NCI-H1694 (cell line): ENCODE results near the gene TRPM2.
"Not testable (repeated sequence)": the region's sequence is repeated elsewhere in the genome, so short reads cannot be mapped to it uniquely, and the experiment has no call there.

Experiments
- DNase-seq: peaks from one replicate; lab custom pipeline; 2025; lab: John Stamatoyannopoulos, UW

Gene TRPM2

GRCh38 chr21:44415073-44416025 is 61.9 kb downstream of the TRPM2 start:
- no peak for DNase-seq

GRCh38 chr21:44416193-44416592 is 62.8 kb downstream of the TRPM2 start:
- DNase-seq = no peak

GRCh38 chr21:44417621-44418107 is 64.2 kb downstream of the TRPM2 start:
- DNase-seq = not testable (repeated sequence)

GRCh38 chr21:44418108-44418875 is 64.9 kb downstream of the TRPM2 start:
- no peak for DNase-seq

- DNase-seq = no peak
Measured at GRCh38 chr21:44418876-44419230, 65.4 kb downstream of the TRPM2 start.

DNA sequence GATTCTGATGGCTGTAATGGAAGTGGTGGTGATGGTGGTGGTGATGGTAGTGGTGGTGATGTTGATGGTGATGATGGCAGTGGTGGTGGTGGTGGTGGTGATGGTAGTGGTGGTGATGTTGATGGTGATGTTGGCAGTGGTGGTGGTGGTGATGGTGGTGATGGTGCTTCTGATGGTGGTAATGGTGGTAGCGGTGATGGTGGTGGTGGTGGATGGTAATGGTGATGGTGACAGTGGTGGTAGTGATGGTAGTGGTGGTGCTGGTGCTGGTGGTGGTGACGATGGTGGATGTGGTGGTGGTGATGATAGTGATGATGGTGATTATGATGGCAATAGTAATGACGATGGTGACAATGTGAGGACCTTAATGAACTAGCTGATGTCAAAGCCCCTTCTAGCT is 66.3 kb downstream of the TRPM2 start:
- no peak for DNase-seq

- DNase-seq = no peak
Measured at GRCh38 chr21:44420416-44421205, 67.2 kb downstream of the TRPM2 start.

DNA sequence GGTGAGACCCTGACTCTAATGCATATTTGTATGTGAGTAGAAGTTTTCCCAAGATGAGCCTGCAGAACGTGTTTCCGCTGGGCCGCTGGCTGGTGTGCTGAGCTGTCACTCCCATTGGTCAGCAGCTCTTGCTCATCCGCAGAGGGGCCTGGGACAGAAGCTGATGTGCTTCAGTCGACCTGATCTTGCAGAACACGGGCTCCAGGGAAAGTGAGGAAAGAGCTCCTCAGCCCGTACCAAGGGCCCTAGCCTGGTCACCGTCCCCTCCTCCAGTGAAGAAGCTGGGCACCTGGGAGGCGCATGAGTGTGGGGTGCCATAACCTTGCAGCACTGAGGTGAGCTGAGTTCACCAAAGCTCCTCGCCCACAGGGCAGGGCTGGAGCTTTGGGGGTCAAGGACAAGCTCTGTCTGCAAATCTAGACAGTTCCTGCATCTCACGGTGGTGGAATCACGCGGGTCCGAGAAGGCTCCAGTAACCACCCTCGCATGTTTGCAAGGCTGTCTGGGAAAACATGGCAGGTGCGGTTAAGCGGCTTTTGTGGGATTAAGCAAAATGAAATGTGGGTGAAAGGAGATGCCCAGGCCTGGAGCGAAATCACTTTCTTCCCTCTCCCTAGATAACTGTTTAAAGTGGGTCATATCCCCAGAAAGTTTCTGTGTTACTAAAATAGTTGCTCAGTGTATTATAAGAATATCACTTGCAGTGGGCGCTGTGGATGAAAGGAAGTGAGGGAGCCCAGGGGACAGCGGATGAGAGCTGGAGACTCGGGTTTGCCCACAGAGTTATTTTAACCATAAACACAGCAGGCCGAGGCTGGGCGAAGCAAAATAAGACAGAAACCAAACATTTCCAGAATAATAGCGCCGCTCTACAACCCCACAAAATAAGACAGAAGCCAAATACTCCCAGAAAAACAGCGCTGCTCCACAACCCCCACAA is 68.8 kb downstream of the TRPM2 start:
- no peak for DNase-seq

DNA sequence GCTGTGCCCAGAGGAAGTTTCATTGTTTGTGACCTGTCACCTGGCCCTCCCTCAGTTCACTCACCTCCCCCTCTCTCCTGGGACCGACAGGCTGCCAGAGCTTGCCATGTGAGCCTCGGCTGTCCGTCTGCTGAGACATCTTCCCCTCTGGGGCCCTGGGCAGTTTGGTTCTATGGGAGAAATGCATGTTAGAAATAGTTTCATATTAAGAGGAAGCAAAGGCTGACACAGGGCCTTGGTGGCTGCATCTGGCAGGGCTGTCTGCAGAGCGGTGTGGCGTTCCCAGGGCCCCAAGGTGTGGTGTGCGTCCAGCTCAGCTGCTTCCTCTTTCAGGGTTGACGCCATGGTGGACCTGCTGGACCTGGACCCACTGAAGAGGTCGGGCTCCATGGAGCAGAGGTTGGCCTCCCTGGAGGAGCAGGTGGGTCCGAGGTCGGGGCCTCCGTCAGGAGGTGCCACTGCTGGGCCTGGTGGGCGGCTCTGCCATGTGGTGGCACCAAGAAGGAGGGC is 69.9 kb downstream of the TRPM2 start:
- no peak for DNase-seq

DNA sequence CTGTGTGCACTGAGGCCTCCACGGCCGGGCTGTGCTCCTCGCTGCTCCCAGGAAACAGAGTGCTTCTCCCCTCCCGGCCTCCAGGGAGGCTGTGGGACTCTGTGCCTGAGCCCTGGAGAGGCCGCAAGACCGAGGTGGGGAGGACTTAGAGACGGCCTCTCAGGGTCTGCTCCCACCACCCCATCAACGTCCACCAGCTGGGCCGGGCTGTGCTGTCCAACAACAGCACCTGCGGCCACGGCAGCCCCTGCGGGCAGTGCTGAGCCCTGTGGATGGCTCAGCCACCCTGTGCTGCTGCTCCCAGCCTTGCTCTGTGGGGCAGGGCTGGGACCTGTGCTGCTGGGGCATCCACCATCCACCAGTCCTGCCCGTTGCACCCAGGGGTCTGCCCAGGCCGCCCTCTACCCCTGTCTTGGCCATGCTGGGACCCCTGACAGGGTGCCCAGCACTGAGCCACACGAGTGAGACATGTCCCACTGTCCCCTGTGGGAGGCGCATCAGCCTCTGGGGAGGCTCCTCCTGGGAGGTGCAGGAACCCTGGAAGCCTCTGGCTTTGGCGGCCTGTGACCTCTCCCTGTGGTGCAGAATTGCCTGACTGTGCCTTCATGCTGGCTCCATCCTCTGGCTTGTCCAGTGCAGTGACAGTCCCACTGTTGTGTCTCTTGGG is 70.7 kb downstream of the TRPM2 start:
- DNase-seq = no peak

- no peak for DNase-seq
Measured at GRCh38 chr21:44424608-44425306, 71.3 kb downstream of the TRPM2 start.

- DNase-seq = no peak
Measured at GRCh38 chr21:44425307-44425894, 72.0 kb downstream of the TRPM2 start.

- no peak for DNase-seq
Measured at GRCh38 chr21:44425895-44426662, 72.7 kb downstream of the TRPM2 start.

GRCh38 chr21:44426663-44427191 is 73.3 kb downstream of the TRPM2 start:
- no peak for DNase-seq

DNA sequence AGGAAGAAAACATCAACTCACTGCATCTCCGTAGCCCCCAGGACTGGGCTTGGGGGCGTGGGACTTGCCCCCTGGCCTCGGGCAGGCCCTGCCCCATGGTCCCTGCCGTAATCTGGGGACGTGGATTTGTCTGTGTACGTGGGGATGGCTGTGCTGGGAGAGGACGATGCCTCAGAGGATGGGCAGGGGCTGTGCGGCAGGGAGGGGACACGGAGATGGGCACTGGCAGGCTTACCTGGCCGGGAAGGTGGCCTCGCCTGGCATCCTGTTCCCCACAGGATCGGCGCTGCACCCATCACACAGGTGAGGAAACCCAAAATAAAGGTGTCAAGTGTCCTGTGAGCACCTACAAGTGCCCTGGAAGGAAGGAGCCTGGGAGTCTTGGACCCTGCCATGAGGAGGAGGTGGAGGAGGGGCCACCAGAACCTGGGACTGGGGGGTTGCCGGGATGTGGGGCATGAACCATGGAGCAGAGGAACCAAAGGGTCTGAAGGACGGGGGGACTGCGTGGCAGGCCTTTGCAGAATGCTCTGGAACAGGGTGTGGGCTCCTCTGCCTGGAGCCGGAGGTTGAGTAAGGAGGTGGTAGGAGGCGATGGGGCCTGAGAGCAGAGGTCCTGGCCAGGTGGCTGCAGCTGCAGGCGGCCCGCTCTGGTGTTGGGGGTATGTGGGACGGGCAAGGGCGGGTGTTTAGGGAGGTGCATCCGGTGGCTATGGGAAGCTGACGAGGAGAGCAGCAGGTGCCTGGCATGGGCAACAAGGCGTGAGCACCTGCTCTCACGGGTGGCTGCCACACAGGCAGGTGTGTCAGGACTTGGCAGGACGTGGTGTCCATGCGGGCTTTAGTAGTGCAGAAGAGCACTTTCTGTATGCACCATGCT is 74.1 kb downstream of the TRPM2 start:
- DNase-seq = no peak

- DNase-seq = no peak
Measured at GRCh38 chr21:44428281-44428960, 75.0 kb downstream of the TRPM2 start.

DNA sequence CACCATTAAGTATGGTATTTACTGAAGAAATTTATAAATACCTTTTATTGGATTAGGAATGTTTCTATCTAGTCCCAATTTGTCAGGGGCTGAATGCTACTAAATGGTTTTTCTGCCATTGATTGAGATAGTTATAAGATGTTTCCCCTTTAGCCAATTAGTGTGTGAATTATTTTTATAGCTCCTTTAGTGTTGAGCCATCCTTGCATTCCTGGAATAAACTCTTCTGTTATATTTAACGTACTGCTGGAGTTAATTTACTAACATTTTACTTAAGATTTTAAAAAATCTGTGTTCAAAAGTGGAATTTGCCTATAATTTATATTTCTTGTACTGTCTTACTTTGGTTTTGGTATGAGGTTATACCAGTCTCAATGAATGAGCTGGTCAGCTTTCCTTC is 76.5 kb downstream of the TRPM2 start:
- DNase-seq = no peak
